HS-5 (cell line): Measurements from ENCODE around the gene ADISSP.

Experiments used
- DNase-seq: peaks from one replicate; pipeline ENCODE4 v3.0.0-alpha.2; 2012; ENCODE audit warnings: low read depth

Gene ADISSP

DNA sequence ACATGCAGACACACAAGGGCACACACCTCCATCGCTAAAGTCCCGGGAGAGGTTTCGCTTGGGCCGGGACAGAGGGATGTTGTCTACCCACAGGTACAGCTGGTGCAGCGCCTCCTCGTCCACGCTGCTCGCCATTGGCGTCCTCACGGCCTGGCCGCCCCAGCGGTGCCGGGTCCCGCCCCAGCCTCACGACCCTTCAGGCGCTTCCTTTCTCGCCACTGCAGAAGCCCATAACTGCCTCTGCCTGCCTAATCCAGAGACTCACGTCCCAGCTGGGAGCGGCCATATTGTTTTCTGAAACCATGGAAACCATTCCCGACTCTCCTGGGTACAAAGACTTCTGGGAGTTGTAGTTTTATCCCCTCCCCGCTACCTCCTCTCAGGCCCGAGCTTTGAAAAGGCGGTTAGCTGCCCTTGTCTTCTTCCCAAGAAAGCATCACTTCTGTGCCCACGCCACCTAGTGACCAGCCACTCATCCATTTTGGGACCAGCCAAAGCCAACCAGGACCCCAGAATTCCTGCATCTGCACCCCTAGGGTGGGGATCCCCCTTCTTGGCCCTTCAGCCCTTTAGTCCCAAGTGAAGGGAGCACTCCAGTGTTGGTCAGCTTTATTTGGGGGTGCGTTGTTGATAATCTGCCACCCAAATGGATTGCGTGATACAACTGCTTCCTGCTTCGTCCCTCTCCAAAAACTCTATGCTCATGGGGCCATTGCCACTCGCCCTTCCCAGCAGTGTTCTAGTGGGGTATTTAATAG lies 13.8 kb upstream of the ADISSP start, which contains the start of gene SPEF1:
TSS of gene SPEF1 (minus strand) at position 296 of the 758 bp plus-strand sequence. CDS start at position 135, 161 bp downstream.
- DNase-seq = peak; percentile 89

DNA sequence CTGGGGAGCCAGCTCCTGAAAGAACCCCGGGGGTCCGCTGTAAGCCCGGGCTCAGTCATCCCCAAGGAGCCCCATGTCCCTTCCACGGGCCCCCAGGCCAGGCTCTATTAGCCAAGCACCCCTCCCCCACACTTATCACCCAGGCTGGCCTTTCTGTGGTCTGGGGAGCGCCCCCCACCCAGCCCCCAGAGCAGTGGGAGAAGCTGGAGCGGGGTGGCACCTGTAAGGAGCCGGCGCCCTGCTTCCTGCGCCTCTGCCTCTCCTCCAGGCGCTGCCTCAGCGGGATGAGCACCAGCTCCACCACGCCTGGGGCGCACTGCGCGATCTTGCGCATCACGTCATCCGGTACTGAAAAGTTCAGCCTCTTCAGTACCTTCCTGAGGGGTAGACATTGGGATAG lies 11.4 kb upstream of the ADISSP start:
- no peak for DNase-seq

DNA sequence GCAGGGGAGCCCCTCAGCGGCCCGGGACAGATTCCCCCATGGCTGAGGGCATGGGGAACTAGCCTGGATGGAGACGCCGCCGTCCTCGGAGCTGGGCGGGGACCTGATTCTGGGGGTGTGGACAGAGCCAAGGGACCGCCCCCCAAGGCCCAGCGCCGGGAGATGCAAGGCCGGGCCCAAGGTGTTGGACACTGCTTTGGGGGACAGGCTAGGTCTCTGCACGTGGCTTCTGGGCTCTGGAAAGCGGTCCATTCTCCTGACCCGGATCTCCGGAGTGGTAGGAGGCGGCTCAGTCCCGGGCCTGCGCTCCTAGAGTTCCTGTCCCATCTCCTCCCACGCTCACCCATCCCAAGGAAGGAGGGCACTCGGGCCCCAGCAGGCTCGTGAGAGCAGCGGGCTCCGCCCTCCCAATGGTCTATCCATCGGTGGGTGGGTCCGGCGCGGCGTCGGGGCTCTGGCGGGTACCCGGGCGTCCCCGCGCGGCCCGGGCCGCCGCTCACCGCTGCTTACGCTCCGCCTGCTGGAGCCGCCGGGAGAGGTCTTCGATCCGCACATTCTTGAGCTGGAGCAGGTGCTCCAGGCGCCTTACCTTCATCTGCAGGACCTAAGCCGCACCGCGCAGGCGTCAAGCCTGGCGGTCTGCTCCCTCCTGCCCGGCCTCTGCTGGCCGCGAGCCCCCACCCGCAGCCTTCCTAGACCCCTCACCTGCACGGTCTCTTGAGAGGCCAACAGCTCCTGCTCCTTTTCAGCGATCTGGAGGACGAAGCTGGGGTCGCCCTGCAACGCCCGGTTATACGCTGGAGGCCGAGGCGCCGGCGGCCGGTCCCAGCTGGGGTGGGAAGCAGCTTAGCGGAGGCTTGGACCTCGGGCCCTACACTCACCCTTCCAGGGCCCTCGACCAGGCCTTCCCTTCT lies 10.4 kb upstream of the ADISSP start:
- no peak for DNase-seq

DNA sequence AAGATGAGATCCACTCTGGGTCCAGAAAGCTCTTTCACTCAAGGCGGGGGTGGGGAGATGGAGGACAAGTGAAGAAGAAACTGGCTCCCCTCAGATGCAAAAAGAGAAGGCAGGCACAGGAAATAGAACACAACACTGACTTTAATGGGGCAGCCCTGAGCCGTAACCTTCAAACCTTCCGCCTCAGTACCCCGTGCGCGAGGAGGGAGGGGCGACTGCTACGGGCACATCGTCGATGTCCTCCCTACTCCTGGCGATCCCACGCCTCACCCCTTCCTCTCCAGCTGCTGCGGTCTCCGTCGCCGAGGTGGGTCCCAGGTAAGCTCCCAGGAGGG lies 9.8 kb upstream of the ADISSP start:
- no peak for DNase-seq

DNA sequence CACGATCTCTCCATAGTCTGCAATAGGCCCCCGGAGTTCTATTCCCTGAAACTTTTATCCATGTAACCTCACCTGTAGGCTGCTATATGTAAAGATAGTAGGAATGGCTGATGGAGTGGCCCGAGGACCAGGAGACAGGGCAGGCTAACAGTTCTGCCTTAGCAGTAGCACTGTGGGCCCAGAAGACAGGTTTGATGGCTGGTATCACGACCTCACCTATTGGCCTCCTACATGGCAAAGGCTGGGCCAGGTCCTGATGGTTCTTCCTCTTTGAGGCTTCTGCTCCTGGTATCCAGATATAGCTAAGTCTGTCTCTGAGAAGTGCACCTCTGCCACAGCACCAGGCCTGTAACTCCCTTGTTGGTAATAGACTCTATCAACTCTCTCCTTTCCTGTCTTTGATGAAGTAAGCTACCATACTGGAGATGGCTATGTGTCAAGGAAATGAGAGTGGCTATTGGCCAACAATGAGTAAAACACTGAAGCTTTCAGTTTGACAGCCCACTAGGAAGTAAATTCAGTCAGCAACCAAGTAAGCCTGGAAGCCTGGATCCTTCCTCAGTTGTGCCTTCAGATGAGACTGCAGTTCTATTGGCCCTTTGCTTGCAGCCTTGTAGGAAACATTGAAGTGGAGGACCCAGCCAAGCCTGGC lies 8.0 kb upstream of the ADISSP start:
- DNase-seq = no peak

DNA sequence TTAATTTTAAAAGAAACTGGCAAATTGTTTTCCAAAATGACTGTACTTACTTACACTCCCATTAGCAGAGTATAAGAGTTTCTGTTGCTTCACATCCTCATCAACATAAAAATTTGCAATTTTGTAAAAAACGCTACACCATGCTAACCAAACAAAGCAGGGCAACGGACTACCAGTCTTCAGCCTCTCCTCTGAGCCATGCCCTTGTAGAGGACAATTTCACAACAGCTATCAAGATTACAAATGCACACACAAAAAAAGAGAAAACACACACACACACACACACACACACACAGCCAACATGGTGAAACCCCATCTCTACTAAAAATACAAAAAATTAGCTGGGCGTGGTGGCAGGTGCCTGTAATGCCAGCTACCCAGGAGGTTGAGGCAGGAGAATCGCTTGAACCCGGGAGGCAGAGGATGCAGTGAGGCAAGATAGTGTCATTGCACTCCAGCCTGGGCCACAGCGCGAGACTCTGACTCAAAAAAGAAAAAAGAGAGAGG lies 4.1 kb upstream of the ADISSP start:
- no peak for DNase-seq

DNA sequence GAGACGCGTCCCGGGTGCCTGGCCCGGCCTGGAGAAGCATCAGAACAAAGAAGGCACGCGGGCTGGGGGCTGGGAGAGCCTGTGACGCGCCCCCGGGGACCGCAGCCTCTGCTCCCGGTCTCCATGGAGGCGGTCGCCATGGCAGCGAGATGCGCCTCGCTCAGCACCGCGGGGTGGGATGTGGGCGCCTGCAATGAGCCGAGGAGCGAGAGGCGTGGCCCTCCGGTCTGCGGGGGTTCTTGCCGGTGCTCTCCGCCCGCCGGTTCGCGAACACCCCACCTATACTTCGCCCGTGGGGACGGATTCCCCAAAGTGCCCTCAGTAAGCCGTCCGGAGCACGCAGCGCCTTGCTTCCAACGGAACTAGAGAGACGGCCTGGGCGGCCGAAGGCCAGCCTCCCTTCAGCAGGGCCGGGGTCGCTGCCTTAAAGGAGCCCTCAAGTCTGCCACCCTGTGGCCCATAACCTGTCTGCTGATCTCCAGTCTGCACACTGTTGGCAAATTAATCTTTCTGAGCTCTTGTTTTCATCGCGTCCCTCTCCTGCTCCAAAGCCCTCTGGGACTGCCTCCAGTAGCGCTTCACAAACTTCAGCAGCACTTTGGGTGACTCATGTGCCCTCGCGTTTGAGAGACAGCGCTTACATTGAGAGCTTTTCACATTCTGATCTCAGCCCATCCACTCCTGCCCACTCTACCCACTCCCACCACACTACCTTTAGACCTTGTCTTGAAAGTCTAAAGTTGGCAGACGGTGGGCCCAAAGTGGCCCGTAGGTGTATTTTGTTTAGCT lies 983 bp upstream of the ADISSP start:
- peak; percentile 69 for DNase-seq

DNA sequence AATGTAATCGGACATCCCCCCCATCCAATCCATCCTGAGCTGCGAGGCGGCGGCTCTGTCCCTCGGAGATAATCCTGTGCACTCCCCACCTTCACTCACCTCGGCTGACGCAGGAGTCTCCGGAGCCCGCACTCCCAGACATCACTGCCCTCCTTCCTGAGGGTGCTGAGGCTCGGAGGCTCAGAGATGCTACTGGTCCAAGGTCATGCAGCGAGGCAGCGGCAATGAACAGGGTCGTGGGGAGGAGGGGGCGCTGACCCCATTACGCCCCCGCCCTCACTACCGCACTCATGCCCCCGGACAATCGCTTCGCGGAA lies 485 bp downstream of the ADISSP start:
- no peak for DNase-seq

DNA sequence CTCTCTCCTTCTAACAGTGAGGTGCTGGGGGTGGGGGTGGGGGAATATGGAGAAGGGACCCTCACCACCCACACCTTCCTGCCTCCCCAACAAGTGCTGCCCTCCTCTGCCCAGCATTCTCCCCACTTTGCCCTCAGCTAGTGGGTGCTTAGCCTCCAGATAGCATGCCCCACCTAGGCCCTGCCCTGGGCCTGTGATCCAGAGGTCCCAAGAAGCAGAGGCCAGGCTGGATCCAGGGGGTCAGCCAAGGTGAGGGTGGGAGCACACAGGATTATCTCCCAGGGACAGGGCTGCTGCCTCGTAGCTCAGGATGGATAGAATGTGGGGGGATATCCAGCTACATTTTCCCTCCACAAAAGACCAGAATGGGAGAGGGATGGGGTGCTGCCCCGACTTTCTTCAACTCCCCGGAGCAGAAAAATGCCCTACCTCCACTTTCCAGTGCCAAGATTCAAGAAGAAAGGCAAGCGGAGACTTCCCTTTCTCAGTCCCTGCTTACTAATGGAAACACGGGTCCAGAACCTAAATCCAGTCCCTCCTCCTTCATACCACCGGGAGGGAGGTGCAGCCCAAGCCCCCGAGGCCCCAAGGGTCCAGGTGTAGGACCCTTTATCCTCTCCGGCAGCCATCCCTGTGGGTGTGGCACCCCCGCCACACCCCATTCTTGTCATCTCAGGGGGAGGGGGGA lies 987 bp downstream of the ADISSP start:
- DNase-seq = no peak

DNA sequence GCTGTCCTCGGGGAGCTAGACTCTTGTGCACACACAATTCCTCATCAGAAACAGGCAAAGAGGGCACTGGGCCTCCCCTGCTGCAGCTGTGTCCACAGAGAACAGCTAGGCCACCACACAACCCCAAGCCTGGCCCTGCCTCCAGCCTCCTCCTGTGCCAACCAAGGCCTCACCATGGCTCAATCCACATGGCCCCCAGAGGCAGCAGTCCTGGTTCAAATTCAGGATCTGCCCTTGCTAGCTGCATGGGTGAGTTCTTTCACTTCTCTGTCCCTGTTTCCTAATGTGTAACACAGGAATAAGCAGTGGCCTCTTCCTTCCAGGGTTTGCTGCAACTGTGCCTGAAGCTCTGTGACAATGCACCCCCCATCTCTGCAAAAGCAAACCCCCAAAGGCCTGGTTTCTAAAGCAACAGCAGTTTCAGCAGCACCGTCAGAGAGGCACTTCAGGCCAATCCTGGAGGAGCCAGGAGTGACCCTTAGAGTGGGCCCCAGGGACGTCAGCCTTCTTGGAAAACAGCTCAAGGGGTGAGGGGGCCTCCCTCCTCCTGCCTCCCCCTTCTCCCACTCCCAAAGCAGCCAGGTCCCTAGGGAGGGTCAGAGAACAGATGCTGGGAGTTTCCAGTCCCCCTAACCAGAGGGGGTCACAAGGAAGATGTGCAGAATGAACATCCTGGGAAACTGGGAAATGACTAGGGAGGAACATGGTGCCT lies 2.2 kb downstream of the ADISSP start:
- DNase-seq = no peak

DNA sequence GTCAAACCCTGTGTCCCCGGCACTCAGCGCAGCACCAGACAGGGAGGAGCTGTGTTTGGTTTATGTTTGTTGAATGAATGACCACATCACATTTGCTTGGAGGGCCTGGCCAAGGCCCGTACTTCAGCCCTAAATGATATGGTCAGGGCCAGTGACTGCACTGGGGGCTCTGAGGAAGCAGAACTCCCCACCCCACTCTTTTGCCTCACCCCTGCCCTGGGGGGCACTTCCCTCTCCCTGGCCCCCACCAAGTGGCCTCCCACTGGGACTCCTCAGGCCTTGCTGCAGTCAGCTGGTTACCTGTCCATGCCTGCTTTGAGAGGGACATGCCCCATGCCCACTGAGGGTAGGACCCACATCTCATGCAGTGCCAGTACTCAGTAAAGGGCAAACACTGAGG lies 2.9 kb downstream of the ADISSP start:
- DNase-seq = no peak

DNA sequence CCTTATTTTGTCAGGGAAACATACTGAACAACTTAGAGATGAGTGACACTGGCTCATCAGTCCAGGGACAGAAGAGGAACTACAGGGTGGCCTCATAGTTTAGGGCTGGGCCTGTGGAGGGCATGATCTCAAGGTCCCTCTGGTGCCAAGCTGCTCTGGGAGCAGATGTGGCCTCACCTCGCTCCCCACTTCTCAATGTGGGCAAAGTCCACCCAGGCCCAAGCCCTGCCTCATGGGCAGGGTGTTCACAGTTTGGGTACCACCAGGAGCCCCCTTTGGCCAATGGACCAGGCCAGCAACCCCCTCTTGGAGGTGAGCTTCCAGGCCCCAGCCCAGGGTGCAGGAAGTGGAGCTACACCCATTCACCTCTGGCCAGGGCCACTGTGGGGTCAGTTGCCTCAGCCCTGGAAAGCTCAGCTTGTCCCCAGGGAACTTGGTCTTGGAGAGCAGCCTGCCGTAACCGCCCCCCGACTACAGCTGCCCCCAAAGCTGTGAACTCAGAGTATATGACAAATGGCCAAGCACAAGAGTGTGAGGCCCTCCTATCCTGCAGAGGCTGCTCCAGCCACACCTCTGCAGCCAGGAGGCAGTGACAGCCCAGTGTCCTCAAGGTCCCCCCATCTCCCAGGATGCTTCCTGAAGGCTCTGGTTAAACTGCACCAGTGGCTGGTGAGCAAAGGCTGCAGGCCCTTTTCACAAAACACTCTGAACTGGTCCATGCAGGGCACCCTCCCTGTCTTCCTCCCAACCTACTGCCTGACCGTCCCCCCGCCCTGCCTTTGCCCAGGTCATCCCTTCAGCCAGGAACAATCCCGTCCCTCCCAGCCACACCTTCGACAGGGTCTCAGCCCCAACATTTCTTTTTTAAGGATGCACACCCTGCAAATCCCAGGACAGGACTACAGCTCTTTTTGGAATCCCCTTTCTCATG lies 3.6 kb downstream of the ADISSP start:
- no peak for DNase-seq

DNA sequence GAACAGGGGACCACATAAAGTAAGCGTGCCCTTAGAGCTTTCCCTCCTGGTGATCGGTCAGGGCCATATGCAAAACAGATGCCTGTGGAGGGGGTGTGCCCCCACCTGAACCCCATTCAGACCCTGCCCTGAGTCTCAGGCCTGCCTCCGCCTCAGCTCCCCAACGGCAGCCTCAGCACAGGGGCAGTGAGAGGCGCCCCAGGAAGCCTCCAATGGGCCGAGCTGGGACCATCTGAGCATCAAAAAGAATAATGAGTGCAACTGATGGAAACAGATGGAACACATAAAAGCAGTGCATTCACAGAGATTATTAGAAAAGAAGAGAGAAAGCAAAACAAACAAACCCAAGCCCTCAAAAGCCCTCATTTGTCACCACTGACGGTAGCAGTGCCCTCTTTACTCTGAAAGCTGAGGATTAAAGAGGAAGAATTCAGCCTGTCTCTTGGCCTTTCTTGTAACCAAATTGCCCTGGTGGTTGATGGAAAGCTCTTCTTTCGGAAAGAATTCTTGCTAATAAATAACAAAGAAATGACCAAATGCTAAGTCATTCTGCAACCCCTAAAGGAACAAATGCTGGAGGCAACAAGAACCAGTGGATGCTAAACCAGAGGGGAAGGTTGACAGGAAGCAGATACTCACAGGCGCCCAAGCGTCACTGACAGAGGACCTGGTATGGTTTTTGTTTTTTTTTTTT lies 6.8 kb downstream of the ADISSP start:
- DNase-seq = no peak

DNA sequence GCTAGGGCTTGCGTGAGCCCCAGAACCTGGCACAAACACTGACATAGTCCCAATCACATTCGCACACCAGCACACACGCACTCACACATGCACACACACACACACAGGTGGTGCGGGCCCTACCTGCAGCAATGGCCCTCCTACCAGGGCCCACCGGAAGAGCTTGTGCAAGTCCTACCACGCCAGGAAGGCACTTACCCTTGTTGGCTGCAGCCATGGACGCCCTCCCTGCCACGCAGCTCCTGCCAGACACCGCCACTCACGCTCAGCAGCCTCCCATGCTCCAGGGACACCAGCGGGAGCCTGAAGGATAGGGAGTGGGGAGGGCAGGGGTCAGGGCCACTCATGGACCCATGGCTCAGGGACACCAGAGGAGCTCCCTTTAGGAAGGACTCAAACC lies 7.7 kb downstream of the ADISSP start:
- DNase-seq = no peak

DNA sequence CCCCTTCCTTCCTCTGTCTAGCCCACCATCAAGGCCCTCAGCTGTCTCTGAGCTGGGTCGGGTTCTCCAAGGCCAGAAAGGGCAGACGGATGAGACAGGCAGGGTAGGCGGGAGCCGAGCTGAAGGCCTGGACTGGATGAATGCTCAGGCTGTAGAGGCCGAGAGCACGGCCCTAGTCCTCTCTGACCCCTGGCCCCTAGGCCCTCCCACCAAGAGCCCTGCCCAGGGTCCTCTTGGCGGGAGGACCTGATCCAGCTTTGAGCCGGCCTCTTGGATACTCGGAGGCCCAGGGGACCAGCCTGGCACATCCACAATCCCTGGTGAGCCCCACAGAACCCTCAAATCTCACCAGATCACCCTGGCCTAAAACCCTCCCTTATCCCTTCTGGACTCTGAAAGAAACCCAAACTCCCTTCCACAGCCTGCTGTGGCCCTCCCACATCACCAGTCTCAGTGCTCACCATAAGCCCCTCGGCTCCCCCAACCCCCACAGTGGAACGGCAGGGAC lies 8.2 kb downstream of the ADISSP start:
- DNase-seq = no peak

DNA sequence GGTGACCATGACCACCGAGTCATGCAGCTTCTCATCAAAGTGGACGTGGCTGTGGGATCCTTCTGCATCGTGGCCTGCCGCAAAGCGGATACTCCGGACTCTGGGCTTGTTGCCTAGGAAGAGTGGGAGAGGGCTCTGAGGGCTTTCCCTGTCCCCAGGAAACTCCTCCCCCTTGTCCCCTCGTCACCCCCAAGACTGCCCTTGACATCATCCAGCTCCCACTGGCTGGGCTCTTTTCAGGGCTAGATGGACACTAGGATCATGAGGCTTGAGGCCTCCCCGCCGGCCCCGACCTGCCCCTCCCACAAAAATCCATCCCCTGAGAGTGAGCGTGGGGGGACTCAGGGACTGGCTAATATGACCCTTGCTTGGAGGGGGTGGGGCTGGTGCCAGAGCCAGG lies 9.0 kb downstream of the ADISSP start:
- DNase-seq = no peak

DNA sequence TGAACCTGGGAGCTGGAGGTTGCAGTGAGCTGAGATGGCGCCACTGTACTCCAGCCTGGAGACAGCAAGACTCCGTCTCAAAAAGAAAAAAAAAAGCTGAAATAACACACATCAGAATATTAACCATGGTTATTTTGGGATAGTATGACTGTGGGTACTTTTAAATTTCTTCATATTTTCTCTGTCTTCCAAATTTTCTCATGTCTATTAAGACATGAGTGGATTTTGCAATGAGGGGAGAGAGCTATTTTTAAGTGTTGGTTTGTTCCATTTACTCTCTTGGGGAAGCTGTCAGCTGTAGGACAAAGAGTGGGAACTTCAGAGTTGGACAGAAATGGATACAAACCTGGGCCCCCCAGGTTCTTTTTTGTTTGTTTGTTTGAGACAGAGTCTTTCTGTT lies 10.3 kb downstream of the ADISSP start:
- no peak for DNase-seq

DNA sequence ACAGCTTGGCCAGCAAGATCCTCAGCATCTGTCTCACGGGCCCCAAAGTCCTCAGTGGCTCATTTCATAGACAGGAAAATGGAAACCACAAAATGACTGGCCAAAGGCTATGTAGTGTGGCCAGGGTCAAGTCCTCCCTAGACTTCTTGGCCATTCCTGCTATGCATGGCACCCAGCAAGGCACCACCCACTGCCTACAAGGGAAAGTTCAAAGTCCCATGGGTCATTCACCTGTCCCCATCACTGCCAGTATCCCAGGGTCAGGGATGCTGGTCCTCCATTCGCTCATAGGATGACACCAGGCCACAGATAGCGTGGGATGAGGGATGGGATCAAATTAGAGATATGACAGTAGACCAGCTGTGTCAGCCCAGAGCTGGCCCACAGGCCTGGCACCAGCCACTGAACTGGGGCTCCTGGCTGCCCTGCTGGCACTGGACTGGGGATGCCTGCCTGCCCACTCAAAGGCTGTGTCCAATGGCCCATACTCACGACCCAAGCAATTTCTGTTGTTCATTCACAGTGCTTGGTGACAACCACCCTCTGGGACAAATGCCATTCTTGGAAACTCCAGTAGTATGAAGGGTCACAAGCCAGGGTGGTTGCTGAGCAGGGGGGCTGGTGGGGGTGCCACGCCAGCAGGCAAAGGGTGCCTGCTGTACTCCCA lies 11.6 kb downstream of the ADISSP start:
- DNase-seq = no peak
